Right lobe of liver (tissue), 4 donors: Measurements from ENCODE around the gene E2F8.

Experiments used
- POLR2A ChIP-seq: fragments of 450-650 bp; IDR thresholded peaks from one replicate; pipeline ENCODE4 v1.6.1; 2017; ENCODE audit warnings: antibody characterized with exemption, mild to moderate bottlenecking
- TF ChIP-seq, protein P1 (sequence below), 4 donors: fragments of 200-600 bp in 3 of 4; fragments of 450-650 bp in 1 of 4; IDR thresholded peaks; one replicate each; pipeline versions ENCODE4 v1.5.1 to v1.8.0; 2016 to 2022; ENCODE audit warnings: antibody characterized with exemption in 4 of 4, mild to moderate bottlenecking in 2 of 4
- donor health status: DM: no; HTN: no; CAD: no.
- donor health status: DM: no; HTN: no; CAD: no.
- donor health status: DM: no; HTN: yes; CAD: no.

DNA sequence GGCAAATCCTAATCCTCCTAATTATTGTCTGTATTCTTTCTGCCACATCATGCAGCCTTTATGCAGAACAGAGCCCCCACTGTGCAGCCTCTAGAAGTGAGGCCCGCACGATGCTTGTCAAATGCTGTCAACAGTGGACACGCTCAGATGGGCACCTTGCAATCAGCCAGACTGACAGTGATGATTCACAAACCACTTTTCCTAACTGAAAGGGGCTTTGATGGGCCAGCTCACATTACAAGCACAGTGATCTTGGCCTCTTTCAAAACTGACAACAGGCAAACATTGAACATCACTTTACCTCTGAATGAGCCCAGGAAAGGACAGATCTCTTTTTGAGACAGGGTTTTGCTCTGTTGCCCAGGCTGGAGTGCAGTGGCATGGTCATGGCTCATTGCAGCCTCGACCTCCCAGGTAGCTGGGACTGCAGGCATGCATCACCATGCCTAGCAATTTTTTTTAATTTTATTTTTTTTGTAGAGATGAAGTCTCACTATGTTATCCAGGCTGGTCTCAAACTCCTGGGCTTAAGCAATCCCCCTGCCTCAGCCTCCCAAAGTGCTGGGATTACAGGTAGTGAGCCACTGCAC, 18.0 kb upstream of the E2F8 start:
- TF ChIP-seq, protein P1, sequence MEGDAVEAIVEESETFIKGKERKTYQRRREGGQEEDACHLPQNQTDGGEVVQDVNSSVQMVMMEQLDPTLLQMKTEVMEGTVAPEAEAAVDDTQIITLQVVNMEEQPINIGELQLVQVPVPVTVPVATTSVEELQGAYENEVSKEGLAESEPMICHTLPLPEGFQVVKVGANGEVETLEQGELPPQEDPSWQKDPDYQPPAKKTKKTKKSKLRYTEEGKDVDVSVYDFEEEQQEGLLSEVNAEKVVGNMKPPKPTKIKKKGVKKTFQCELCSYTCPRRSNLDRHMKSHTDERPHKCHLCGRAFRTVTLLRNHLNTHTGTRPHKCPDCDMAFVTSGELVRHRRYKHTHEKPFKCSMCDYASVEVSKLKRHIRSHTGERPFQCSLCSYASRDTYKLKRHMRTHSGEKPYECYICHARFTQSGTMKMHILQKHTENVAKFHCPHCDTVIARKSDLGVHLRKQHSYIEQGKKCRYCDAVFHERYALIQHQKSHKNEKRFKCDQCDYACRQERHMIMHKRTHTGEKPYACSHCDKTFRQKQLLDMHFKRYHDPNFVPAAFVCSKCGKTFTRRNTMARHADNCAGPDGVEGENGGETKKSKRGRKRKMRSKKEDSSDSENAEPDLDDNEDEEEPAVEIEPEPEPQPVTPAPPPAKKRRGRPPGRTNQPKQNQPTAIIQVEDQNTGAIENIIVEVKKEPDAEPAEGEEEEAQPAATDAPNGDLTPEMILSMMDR (IDR thresholded peaks at IDR 0.05): no peak
- TF ChIP-seq POLR2A: no peak
